Peyer's patch (tissue), 4 donors: ENCODE data around the gene GOLGA2.

Experiments
- CTCF ChIP-seq, 6 experiments: fragments of 450-650 bp in 4 of 6; fragments of 200-600 bp in 2 of 6; sonication (generic) in 1 of 6; IDR thresholded peaks; one replicate each; pipeline ENCODE4 v1.5.1; 2017 to 2019; ENCODE audit warnings: antibody characterized with exemption in 6 of 6, mild to moderate bottlenecking in 3 of 6, moderate library complexity in 1 of 6
- POLR2A ChIP-seq, 2 donors: fragments of 450-650 bp; IDR thresholded peaks; one replicate each; pipeline ENCODE4 v1.5.1; 2017; ENCODE audit warnings: antibody characterized with exemption in 2 of 2, mild to moderate bottlenecking in 2 of 2, moderate library complexity in 2 of 2

DNA sequence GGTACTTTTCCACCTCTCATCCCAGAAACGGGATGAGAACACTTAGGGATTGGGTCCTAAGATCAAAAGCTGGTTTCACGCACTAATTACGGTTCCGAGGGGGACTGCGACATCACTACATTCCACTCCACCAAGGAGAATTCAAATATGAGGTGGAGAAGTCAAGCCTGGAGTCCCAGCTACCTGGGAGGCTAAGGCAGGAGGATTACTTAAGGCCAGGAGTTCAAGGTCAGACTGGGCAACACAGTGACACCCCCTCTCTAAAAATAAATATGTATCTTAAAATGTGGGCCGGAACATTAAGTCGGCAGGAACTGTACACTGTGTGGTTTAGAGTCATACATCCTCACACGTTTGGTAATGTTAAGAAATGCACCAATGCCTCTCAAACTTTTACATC lies 1.6 kb downstream of the GOLGA2 start:
- TF ChIP-seq POLR2A (IDR thresholded peaks at IDR 0.05) (no peak), CTCF (IDR thresholded peaks at IDR 0.05) (no peak)
